ENCODE measurements around the gene EPB41L2. TPM values are rescaled to one million over a fixed set of nuclear protein-coding genes. Genes with fewer than 3 reads are reported as not detected.

The EPB41L2 gene
- total RNA-seq, 1 donor from 2014 or later, result 61.8 TPM

DNA sequence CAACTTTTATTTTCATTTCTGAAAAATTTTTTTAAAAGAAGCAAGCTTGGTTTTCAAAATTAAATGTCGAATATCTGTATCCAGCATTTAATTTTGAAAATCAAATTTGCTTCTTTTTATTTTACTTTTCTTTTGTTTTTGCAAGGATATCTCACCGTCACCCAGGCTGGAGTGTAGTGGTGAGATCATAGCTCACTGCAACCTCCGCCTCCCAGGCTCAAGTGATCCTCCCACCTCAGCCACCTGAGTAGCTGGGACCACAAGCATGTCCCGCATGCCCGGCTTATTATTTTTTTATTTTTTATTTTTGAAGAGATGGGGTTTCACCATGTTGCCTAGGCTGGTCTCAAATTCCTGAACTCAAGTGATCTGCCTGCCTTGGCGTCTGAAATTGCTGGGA lies 17.0 kb upstream of the EPB41L2 start:
- no peak overlapping the region for H3K27ac Mint-ChIP-seq
- no peaks in the 10 kb centered on the region for H4K20me1 ChIP-seq (ENCODE audit: low read depth)
- peaks cover 13% of the 10 kb centered on the region for H3K4me1 Mint-ChIP-seq
- no peaks in the 10 kb centered on the region for H3K79me2 ChIP-seq (ENCODE audit: low read depth)
- no peaks in the 10 kb centered on the region for H3K36me3 ChIP-seq
- H3F3A ChIP-seq (ENCODE audit: low read depth), result no peaks in the 10 kb centered on the region
- H3K4me3 ChIP-seq, result no peak overlapping the region
- no peaks in the 10 kb centered on the region for H3K36me3 Mint-ChIP-seq
- H3K9ac ChIP-seq, result no peak overlapping the region
- H3K9me3 Mint-ChIP-seq, result peaks cover 2% of the 10 kb centered on the region
- H3K27ac ChIP-seq, result no peak overlapping the region
- no peak overlapping the region for H2AFZ ChIP-seq (replicated peaks)
- TF ChIP-seq EZH2 (IDR thresholded peaks at IDR 0.05) (no peak), CTCF (IDR thresholded peaks at IDR 0.05) (no peak), EZH2phosphoT487 (IDR thresholded peaks at IDR 0.05) (no peak)
- H3K27me3 ChIP-seq, result no peaks in the 10 kb centered on the region
- H3K4me2 ChIP-seq, result no peak overlapping the region
- no peak overlapping the region for H3K4me3 Mint-ChIP-seq
- peaks cover 2% of the 10 kb centered on the region for H3K27me3 Mint-ChIP-seq (ENCODE audit: insufficient read depth, low read depth)
- H3K4me1 ChIP-seq, result peaks cover 8% of the 10 kb centered on the region
- no peak for DNase-seq (ENCODE audit: low spot score)
- H3K9me3 ChIP-seq (ENCODE audit: low read depth), result no peaks in the 10 kb centered on the region

DNA sequence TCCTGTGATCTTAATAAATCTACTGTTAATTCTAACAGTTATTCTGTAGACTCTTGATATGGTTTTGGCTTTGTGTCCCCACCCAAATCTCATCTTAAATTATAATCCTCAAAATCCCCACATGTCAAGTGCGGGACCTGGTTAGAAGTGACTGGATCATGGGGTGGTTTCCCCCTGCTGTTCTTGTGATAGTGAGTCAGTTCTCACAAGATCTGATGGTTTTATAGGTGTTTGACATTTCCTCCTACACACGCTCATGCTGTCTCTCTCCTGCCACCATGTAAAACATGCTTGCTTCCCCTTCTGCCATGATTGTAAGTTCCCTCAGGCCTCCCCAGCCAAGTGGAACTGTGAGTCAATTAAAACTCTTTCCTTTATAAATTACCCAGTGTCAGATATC lies 10.5 kb upstream of the EPB41L2 start:
- no peaks in the 10 kb centered on the region for H3K4me1 Mint-ChIP-seq
- no peak overlapping the region for H3K27ac ChIP-seq

GRCh38 chr6:131070061-131070460 lies 7.0 kb upstream of the EPB41L2 start:
- no peak overlapping the region for H3K4me3 Mint-ChIP-seq
- H3K27ac ChIP-seq, result no peak overlapping the region
- no peak overlapping the region for H3K27ac Mint-ChIP-seq
- peaks cover 3% of the 10 kb centered on the region for H3K4me1 Mint-ChIP-seq
- H3K36me3 Mint-ChIP-seq, result no peaks in the 10 kb centered on the region
- H3K9me3 Mint-ChIP-seq, result peaks cover 2% of the 10 kb centered on the region
- no peak for DNase-seq (ENCODE audit: low spot score)
- H3F3A ChIP-seq (ENCODE audit: low read depth), result no peaks in the 10 kb centered on the region
- H3K36me3 ChIP-seq, result no peaks in the 10 kb centered on the region
- H3K4me3 ChIP-seq, result no peak overlapping the region
- H3K27me3 ChIP-seq, result no peaks in the 10 kb centered on the region
- H3K79me2 ChIP-seq (ENCODE audit: low read depth), result no peaks in the 10 kb centered on the region
- H2AFZ ChIP-seq (replicated peaks), result no peak overlapping the region
- H3K27me3 Mint-ChIP-seq (ENCODE audit: insufficient read depth, low read depth), result no peaks in the 10 kb centered on the region
- H3K4me2 ChIP-seq, result no peak overlapping the region
- H3K9ac ChIP-seq, result no peak overlapping the region
- H4K20me1 ChIP-seq (ENCODE audit: low read depth), result no peaks in the 10 kb centered on the region
- TF ChIP-seq CTCF (IDR thresholded peaks at IDR 0.05) (no peak), EZH2 (IDR thresholded peaks at IDR 0.05) (no peak), EZH2phosphoT487 (IDR thresholded peaks at IDR 0.05) (no peak)
- no peaks in the 10 kb centered on the region for H3K9me3 ChIP-seq (ENCODE audit: low read depth)
- no peaks in the 10 kb centered on the region for H3K4me1 ChIP-seq

More for the DNA sequence above, 10.5 kb upstream of the EPB41L2 start:
- Mint-ChIP-seq H3K27ac (no peak overlapping the region), H3K27me3 (ENCODE audit: insufficient read depth, low read depth) (peaks cover 2% of the 10 kb centered on the region), H3K9me3 (peaks cover 2% of the 10 kb centered on the region), H3K36me3 (no peaks in the 10 kb centered on the region), H3K4me3 (no peak overlapping the region)
- no peak for TF ChIP-seq CTCF (IDR thresholded peaks at IDR 0.05)
- TF ChIP-seq EZH2 (IDR thresholded peaks at IDR 0.05), result no peak
- TF ChIP-seq EZH2phosphoT487 (IDR thresholded peaks at IDR 0.05), result no peak
- Histone ChIP-seq H3K9ac (no peak overlapping the region), H3F3A (ENCODE audit: low read depth) (no peaks in the 10 kb centered on the region), H3K36me3 (no peaks in the 10 kb centered on the region), H3K4me2 (no peak overlapping the region), H3K27me3 (no peaks in the 10 kb centered on the region), H3K4me3 (no peak overlapping the region), H3K79me2 (ENCODE audit: low read depth) (no peaks in the 10 kb centered on the region), H3K9me3 (ENCODE audit: low read depth) (no peaks in the 10 kb centered on the region), H3K4me1 (no peaks in the 10 kb centered on the region), H4K20me1 (ENCODE audit: low read depth) (no peaks in the 10 kb centered on the region), H2AFZ (replicated peaks) (no peak overlapping the region)
- DNase-seq (ENCODE audit: low spot score), result no peak
